ENCODE results near the gene MED13.

Gene MED13, protein sequence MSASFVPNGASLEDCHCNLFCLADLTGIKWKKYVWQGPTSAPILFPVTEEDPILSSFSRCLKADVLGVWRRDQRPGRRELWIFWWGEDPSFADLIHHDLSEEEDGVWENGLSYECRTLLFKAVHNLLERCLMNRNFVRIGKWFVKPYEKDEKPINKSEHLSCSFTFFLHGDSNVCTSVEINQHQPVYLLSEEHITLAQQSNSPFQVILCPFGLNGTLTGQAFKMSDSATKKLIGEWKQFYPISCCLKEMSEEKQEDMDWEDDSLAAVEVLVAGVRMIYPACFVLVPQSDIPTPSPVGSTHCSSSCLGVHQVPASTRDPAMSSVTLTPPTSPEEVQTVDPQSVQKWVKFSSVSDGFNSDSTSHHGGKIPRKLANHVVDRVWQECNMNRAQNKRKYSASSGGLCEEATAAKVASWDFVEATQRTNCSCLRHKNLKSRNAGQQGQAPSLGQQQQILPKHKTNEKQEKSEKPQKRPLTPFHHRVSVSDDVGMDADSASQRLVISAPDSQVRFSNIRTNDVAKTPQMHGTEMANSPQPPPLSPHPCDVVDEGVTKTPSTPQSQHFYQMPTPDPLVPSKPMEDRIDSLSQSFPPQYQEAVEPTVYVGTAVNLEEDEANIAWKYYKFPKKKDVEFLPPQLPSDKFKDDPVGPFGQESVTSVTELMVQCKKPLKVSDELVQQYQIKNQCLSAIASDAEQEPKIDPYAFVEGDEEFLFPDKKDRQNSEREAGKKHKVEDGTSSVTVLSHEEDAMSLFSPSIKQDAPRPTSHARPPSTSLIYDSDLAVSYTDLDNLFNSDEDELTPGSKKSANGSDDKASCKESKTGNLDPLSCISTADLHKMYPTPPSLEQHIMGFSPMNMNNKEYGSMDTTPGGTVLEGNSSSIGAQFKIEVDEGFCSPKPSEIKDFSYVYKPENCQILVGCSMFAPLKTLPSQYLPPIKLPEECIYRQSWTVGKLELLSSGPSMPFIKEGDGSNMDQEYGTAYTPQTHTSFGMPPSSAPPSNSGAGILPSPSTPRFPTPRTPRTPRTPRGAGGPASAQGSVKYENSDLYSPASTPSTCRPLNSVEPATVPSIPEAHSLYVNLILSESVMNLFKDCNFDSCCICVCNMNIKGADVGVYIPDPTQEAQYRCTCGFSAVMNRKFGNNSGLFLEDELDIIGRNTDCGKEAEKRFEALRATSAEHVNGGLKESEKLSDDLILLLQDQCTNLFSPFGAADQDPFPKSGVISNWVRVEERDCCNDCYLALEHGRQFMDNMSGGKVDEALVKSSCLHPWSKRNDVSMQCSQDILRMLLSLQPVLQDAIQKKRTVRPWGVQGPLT (N-terminal part only)

DNA sequence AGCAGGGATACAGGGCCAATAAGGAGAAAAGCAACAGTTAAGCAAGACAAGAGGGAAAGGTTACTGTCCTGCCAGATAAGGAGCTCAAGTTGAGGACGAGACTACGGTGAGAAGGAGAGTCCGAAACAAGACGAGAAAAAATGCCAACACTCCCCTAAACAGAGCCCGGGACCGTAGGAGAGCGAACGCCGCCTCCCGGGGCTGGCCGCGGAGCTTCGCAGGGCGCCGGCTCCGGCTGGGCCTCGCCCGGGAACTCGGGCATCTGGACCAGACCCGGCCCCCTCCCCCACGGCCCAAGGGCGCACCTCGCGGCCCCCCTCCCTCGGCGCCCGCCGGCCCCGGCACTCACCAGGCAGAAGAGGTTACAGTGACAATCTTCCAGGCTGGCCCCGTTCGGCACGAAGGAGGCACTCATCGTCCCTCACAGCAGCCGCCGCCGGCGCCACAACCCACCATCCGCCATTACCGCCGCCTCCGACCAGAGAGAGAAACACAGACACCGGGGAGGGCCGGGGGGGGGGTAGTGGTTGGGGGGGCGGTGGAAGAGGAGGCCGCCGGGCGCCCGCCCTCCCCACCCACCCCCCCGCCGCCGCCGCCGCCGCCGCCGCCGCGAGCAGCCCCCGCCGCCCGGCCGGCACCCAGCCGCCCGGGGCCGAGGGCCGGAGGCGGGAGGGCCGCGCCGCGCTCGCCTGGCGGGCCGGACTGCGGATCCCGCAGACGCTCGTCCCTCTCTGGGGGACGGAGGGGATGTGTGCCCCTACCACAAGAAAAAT lies at the start of gene MED13:
TSS of gene MED13 (minus strand) at position 488 of the 773 bp plus-strand sequence. CDS start at position 415, 73 bp downstream.
- peak; percentile 45 for DNase-seq (ENCODE audit: low read depth)

DNA sequence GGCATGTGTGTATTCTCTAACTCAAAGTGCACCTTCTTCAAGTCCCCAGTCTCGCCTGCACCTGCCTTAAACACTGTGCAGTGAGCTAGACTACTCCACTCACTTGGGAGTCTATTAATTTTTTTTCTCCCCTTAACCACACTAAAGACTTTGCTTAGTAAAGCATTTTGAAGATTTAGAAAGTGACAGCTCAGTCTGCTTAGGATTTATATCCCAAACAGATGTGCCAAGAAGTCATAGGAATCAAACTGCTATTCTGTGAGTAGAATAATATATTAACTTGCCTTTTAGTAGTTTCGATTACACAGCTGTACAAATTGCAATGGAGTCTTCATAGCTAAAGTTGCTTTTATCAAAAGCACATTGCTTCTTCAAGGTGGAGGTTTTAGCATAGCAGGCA lies 47.2 kb upstream of the MED13 start:
- DNase-seq (ENCODE audit: low read depth) = no peak

DNA sequence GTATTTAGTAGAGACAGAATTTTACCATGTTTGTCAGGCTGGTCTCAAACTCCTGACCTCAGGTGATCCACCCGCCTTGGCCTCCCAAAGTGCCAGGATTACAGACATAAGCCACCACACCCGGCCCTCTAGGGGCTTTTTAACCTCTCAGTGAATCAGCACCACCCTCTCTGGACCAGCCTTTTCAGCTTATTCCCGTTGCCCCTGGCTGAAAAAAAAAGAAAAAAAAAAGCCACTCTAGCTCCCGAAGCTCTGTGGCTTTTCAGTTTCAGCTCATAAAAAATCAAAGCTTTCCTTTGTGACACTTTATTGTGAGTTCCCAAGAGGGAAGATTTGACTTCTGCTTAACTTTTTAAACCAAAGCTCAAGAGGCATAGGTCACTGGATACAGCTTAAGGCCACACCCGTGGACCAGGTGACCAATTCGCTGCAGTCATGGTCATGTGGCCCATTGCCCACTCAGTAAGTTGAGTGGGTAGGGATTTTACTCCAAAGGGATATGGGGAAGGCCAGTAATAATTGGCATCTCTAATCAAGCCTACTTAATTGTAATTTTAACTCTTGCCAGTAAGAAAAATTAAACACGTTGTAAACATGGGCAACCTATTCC lies 46.6 kb upstream of the MED13 start:
- DNase-seq (ENCODE audit: low read depth) = no peak

DNA sequence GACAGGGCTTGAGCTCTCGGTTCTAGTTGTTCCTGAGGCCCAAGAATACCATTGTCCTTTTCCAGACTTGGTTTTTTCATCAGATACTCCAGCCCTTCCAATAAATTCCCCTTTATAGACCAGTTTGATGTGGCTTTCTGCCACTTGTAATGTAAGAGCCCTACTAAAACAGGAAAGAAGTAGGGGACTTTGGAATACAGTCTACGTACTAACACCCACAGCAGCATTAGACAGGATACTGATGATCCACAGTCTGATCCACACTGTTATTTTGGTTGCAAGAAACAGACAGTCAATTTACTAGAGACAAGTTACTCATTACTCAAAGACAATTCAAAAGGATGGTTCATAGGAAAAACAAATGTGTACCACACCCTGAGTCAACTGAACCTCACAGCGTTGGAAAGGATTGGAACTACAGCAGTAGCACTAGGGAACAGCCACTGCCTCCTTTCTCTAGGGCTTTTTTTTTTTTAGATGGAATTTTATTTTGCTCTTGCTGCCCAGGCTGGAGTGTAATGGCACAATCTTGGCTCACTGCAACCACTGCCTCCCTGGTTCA lies 45.9 kb upstream of the MED13 start:
- no peak for DNase-seq (ENCODE audit: low read depth)

DNA sequence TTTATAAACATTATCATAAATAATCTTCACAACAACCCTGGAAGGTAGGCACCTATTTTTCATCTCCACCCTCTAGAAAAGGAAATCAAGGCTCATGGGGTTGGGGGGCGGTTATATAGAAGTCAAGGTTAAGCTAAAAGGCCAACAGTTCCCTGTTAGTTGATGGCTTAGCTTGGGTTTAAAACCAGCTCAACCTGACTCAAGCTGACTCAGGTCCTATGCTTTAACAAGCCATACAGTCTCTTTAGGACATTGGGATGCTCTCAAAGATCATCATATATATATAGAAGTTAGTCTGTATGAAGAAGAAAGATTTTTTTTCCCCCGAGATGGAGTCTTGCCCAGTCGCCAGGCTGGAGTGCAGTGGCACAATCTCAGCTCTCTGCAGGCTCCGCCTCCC lies 44.8 kb upstream of the MED13 start:
- DNase-seq (ENCODE audit: low read depth) = no peak

DNA sequence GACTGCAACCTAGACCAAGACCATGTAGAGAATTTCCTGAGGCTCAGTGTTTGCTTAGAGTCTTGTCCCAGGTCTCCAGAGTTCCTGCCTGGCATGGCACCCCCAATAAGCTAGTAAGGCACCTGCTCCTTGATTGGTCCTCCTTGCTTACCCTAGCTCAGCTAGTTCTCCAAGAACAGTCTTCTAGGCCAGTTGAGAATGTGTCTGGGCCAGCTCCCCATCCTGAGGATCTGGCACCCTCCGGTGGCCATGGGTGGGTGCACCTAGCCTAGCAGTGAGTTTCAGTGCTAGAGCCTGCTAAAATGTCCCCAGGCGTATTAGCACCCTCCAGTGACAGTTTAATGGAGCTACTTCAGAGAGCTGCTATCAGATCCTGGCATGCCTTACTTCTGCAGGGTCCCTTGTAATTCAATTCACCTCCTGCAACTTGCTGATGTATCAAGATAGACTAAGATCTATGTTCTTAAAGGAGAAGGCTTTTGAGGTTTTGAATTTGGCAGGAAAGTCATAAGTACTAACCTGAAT lies 44.4 kb upstream of the MED13 start:
- peak; percentile 64 for DNase-seq (ENCODE audit: low read depth)

DNA sequence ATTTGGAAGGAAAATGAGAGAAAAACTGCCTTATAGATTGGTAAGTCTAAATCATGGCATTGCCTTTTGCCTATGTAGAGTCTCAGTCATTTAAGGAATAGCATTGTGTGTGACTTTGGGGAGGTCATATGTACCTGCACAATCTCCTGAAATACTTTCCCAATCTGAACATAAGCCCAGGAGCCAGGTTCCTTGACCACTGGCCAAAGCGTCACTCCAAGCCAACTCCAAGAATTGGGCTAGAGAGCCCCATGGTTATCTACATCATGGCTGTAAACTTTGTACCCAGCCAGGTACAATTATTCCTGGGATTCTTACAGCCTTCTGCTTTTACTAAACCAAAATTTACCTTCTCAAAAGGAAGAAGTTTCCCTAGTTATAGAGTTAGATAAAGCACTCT lies 40.8 kb upstream of the MED13 start:
- no peak for DNase-seq (ENCODE audit: low read depth)

DNA sequence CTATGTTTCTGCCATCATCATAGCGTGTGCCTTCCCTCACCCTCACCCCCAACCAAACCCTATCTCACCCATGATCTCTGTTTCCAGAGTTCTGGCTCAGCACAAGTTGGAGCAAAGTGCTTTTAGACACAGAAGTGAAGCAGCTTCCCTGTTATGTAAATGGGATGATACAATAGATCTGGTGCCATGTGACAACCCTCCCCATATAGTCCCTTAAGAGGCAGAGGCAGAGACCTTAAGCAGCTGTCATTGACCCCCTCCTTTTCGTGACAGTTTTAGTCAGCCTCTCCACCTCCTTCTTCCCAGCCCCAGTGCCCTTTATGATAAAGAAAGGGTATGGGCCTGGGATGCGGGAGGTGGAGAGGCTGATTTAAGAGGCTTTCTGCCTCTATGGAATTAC lies 40.3 kb upstream of the MED13 start:
- no peak for DNase-seq (ENCODE audit: low read depth)

DNA sequence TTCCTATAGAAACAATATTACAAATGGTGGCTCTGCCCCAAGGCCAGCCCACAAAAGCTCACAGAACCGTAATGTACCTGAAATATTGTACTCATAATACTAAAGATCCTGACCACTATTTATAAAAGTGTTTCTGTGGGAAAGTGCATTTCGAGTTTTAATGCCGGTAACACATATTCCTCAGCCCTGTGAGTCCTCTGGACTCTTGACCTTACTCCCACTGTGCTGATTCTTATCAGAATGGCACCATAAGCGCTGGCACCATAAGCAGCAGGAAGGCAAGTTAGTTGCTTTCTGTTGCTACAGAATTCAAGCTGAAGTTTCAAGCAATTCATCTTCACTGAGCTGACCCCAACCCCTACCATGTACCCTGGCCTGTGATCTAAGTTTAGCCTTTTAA lies 36.4 kb upstream of the MED13 start:
- no peak for DNase-seq (ENCODE audit: low read depth)

DNA sequence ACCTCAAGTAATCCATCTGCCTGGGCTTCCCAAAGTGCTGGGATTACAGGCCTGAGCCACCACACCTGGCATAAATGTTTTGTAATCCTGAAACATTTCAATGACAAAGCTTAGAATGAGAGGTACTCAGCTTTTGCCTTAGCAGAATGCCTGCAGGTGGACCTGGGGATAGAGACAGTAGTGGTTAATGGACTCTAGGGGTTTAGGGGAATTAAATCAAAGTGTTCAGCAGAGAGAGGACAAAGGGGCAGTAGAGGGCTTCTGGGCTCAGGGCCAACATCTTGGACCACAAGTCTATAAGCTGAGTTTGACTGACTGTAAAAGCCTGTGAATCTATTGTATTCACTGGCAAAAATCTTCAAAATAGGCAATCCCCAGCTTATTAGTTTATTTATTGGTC lies 36.0 kb upstream of the MED13 start:
- DNase-seq (ENCODE audit: low read depth) = no peak

DNA sequence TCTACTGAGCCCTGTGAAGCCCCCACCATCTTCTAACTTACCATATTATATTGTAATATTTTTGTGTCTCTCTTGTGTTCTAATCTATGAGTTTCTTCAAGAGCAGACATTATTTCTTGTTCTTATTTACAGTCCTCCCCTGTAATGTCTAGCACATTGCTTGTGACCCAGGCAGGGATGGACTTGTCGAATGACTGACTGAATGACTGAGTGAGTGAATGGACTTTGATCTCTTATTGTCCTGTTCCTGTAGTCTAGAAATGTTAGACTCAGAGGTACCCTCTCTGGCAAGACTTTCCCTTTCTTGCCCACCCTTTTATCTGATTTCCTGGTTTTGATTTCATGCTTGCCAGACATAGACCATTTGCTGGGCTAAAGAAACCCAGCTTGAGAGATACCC lies 35.0 kb upstream of the MED13 start:
- no peak for DNase-seq (ENCODE audit: low read depth)

DNA sequence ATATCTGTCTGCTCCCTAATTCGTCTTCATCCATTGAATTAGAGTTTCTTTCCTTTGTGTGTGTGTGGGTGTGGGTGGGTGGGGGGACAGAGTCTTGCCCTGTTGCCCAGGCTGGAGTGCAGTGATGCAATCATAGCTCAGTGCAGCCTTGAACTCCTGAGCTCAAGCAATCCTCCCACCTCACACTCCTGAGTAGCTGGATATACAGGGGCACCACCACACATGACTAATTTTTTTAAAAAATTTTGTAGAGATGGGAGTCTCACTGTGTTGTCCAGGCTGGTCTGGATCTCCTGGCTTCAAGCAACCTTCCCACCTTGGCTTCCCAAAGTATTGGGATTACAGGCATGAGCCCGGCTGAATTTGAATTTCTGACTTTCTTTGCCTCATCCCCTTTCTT lies 34.5 kb upstream of the MED13 start:
- DNase-seq (ENCODE audit: low read depth) = no peak

DNA sequence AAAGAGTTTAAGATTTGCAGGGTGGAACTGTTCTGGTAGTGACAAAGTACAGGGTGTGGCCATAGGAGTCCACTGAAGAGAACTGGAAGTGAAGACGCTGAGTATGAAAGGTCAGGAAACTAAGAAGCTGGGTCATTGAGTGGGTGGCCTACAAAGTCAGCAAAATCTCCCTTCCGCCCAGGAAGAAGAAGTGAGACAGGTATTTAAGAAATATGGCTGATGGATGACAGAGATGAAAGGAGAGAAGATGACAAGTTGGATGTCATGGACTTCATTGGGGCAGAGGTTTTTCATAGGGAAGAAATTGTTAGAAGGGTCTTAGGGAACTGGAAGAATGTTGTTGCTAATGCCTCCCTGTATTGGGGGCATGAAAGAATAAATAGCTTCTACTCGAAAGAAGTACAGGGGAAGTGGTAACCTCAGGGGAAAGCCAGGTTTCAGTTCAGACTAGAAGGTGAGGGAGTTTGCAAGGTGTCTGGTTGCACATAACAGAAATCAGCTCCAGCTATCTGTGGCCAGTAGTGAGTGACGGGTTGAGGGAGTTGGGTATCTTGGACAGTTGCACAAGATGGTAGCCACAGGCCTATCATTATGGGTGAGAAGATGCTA lies 33.6 kb upstream of the MED13 start:
- no peak for DNase-seq (ENCODE audit: low read depth)

DNA sequence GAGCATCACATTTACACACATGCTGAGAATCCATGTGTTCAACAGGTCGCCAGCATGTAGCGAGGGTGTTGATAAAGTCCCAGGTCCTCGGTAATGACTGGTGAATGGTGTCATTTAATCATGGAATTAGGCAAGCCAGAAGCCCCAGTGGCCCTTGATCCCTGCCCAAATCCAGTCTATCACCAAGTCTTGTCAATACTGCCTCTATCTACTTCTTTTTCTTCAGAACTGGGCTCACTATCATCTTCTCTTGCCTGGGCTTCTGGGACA lies 31.3 kb upstream of the MED13 start:
- DNase-seq (ENCODE audit: low read depth) = no peak

DNA sequence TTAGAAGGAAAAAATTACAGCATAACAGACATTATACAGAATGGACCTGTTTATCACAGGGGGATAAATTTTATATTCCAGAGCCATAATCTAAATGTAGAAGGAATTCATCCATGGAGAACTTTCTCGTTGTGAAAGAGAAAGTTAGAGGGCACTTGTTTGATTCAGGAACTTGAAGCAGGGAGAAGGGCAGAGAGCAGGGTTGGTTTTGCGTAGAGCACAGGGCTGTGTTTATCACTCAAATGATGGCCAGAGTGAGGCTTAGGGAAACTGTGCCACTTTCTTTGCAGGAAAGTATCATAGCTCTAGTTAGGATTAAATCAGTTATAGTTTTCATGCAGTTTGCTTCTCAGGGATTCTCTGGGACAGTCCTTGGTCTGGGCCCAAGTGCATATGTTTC lies 29.1 kb upstream of the MED13 start:
- no peak for DNase-seq (ENCODE audit: low read depth)

DNA sequence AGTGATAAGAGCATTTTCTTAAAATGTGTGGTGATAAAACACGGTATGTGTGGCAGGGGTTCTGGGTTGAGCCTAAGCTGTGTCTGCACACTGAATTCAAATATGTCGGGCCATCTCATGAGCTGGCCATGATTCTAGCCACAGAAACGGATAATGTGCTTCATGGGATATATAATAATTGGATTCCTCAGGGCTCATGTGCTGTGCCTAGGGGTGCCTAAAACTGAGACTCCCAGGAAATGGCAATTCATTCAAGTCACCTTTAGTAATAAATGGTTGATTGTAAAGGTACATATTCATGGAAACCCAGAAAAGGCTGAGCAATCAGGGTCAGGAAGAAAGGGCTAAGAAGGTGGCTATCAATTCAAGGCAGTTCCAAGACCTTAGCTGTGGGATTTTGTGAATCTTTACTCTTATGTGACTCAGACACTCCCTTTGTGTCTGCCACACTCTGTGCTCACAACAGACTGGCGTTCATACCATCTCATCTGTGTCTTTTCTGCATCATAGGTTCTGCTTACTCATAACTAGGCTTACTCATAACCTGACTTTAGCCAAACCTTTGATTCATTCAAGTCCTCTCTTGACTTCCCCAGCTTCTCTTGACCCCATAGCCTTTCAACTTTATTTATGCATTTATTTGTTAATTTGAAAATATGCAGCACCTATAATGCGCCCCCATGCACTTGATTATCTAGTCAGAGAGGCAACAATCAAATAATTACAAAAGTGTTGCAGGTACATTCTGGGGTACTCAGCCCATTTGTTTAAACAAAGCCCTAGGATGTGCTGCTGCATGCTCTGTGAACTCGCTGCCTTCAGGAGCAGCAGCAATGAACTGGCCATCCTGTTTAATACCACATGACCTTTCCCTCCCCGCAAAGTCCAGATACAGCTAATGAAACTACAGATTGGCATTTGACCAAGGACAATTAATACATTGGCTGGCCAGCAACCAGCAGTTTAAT lies 28.4 kb upstream of the MED13 start:
- no peak for DNase-seq (ENCODE audit: low read depth)

DNA sequence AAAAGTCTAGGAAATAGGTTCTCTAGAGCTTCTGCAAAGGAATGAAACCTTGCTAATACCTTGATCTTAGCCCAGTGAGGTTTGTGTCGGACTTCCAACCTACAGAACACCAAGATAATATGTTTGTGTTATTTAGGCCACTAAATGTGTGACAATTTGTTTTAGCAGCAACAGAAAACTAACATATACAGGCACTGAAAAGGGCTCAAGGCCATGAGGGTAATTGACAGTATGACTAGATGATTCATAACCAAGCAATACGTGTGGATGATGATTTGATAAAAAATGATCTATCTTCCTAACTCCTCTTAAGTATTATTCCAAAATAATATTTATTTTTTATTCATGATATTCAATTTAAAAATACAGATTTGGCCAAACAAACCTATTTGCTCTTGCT lies 27.7 kb upstream of the MED13 start:
- DNase-seq (ENCODE audit: low read depth) = no peak

DNA sequence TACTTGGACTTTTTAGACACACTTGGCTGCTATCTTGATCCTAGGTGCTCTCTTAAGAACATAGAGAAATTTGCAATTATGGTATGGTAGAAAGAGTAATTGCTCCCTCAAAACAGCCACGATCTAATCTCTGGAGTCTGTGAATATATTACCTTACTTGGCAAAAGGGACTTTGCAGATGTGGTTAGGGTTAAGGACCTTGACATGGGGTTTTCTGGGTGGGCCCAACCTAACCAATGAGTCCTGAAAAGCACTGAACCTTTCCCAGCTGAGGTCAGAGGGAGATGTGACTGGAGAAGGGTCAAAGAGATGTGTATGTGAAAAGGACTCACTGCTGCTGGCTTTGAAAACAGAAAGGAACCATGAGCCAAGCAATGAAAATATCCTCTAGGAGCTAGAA lies 26.7 kb upstream of the MED13 start:
- no peak for DNase-seq (ENCODE audit: low read depth)

DNA sequence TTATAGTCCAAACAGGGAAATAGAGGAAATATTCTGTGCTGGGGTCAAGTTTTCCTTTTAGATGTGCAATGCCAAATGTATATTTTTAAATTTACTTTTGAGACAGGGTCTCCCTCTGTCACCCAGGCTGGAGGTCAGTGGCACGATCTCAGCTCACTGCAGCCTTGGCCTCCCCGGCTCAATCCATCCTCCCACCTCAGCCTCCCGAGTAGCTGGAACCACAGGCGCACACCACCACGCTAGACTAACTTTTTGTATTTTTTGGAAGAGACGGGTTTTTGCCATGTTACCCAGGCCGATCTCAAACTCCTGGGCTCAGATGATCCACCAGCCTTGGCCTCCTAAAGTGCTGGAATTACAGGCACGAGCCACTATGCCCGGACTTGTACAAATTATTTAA lies 25.8 kb upstream of the MED13 start:
- no peak for DNase-seq (ENCODE audit: low read depth)

Measured in activated T-cell treated with anti-CD3 and anti-CD28 coated beads for 48 hours (primary cell).